Memory B cell (primary cell): ENCODE measurements around the gene RNF141.

Experiments used
- ATAC-seq: fragments of 150-1000 bp; cut with Tn5 transposase; 2 replicates; pipeline ENCODE4 v1.10.0; 2021; ENCODE audit warnings: low read depth, mild to moderate bottlenecking, moderate library complexity
- DNase-seq, 2 donors: peaks; one replicate each; pipeline ENCODE4 v3.0.0; 2022; ENCODE audit warnings: low spot score in 2 of 2
- H3K27ac Mint-ChIP-seq: one replicate; pipeline ENCODE4 v1.8.0; 2022; ENCODE audit warnings: mild to moderate bottlenecking, moderate library complexity, mixed read lengths
- H3K27me3 Mint-ChIP-seq: one replicate; pipeline ENCODE4 v1.8.0; 2022; ENCODE audit warnings: mixed read lengths
- H3K36me3 Mint-ChIP-seq: one replicate; pipeline ENCODE4 v1.8.0; 2022; ENCODE audit warnings: mild to moderate bottlenecking, mixed read lengths
- H3K4me1 Mint-ChIP-seq: one replicate; pipeline ENCODE4 v1.8.0; 2022; ENCODE audit warnings: mixed read lengths
- H3K4me3 Mint-ChIP-seq: one replicate; pipeline ENCODE4 v1.8.0; 2022; ENCODE audit warnings: mild to moderate bottlenecking, moderate library complexity, mixed read lengths
- H3K9me3 Mint-ChIP-seq: one replicate; pipeline ENCODE4 v1.8.0; 2022; ENCODE audit warnings: mixed read lengths

The RNF141 gene

GRCh38 chr11:10524471-10524870 lies 16.5 kb downstream of the RNF141 start:
- Mint-ChIP-seq H3K9me3 (no peaks in the 10 kb centered on the region), H3K27ac (no peak overlapping the region)
- ATAC-seq, result no peak

GRCh38 chr11:10522921-10523320 lies 18.1 kb downstream of the RNF141 start:
- no peaks in the 10 kb centered on the region for H3K9me3 Mint-ChIP-seq
- H3K4me3 Mint-ChIP-seq, result no peak overlapping the region
- ATAC-seq (no peak), DNase-seq (no peak)
- H3K4me1 Mint-ChIP-seq, result peaks cover 22% of the 10 kb centered on the region
- peaks cover 42% of the 10 kb centered on the region for H3K36me3 Mint-ChIP-seq
- no peak overlapping the region for H3K27ac Mint-ChIP-seq
- H3K27me3 Mint-ChIP-seq, result no peaks in the 10 kb centered on the region

More at GRCh38 chr11:10524471-10524870, 16.5 kb downstream of the RNF141 start:
- no peak for DNase-seq
- Mint-ChIP-seq H3K36me3 (peaks cover 44% of the 10 kb centered on the region), H3K4me1 (peaks cover 24% of the 10 kb centered on the region), H3K4me3 (no peak overlapping the region), H3K27me3 (no peaks in the 10 kb centered on the region)

- H3K27me3 Mint-ChIP-seq, result no peaks in the 10 kb centered on the region
- H3K4me1 Mint-ChIP-seq, result peaks cover 20% of the 10 kb centered on the region
- H3K27ac Mint-ChIP-seq, result peak overlapping the region; percentile 6
- peaks cover 41% of the 10 kb centered on the region for H3K36me3 Mint-ChIP-seq
- H3K9me3 Mint-ChIP-seq, result no peaks in the 10 kb centered on the region
- DNase-seq (no peak), ATAC-seq (no peak)
- H3K4me3 Mint-ChIP-seq, result no peak overlapping the region
These were observed 18.7 kb downstream of the RNF141 start for GRCh38 chr11:10522276-10522675.

GRCh38 chr11:10520562-10520961 lies 20.4 kb downstream of the RNF141 start:
- H3K4me1 Mint-ChIP-seq, result peaks cover 17% of the 10 kb centered on the region
- H3K4me3 Mint-ChIP-seq, result no peak overlapping the region
- H3K27ac Mint-ChIP-seq, result peak overlapping the region; percentile 41
- H3K27me3 Mint-ChIP-seq, result no peaks in the 10 kb centered on the region
- DNase-seq, result no peak
- no peaks in the 10 kb centered on the region for H3K9me3 Mint-ChIP-seq
- ATAC-seq, result no peak
- peaks cover 38% of the 10 kb centered on the region for H3K36me3 Mint-ChIP-seq

GRCh38 chr11:10519630-10520029 lies 21.4 kb downstream of the RNF141 start:
- H3K4me3 Mint-ChIP-seq, result no peak overlapping the region
- no peak for ATAC-seq
- peaks cover 41% of the 10 kb centered on the region for H3K36me3 Mint-ChIP-seq
- H3K27ac Mint-ChIP-seq, result peak overlapping the region; percentile 75
- H3K27me3 Mint-ChIP-seq, result no peaks in the 10 kb centered on the region
- DNase-seq, result no peak
- no peaks in the 10 kb centered on the region for H3K9me3 Mint-ChIP-seq
- peaks cover 20% of the 10 kb centered on the region for H3K4me1 Mint-ChIP-seq

- H3K9me3 Mint-ChIP-seq, result no peaks in the 10 kb centered on the region
These were observed 22.1 kb downstream of the RNF141 start for GRCh38 chr11:10518891-10519290.

GRCh38 chr11:10518123-10518522 lies 22.9 kb downstream of the RNF141 start:
- H3K27ac Mint-ChIP-seq, result no peak overlapping the region
- H3K4me3 Mint-ChIP-seq, result no peak overlapping the region
- DNase-seq (no peak), ATAC-seq (no peak)
- H3K27me3 Mint-ChIP-seq, result no peaks in the 10 kb centered on the region
- H3K9me3 Mint-ChIP-seq, result no peaks in the 10 kb centered on the region
- H3K4me1 Mint-ChIP-seq, result peaks cover 24% of the 10 kb centered on the region
- H3K36me3 Mint-ChIP-seq, result peaks cover 39% of the 10 kb centered on the region

More at GRCh38 chr11:10518891-10519290, 22.1 kb downstream of the RNF141 start:
- no peak for DNase-seq
- H3K27ac Mint-ChIP-seq, result peak overlapping the region; percentile 75
- H3K27me3 Mint-ChIP-seq, result no peaks in the 10 kb centered on the region
- H3K36me3 Mint-ChIP-seq, result peaks cover 41% of the 10 kb centered on the region
- H3K4me1 Mint-ChIP-seq, result peaks cover 24% of the 10 kb centered on the region
- ATAC-seq, result no peak
- no peak overlapping the region for H3K4me3 Mint-ChIP-seq

- Mint-ChIP-seq H3K27ac (peak overlapping the region; percentile 62), H3K4me3 (no peak overlapping the region), H3K4me1 (peaks cover 17% of the 10 kb centered on the region), H3K9me3 (no peaks in the 10 kb centered on the region), H3K27me3 (no peaks in the 10 kb centered on the region), H3K36me3 (peaks cover 31% of the 10 kb centered on the region)
- DNase-seq (no peak), ATAC-seq (no peak)
These were observed 25.6 kb downstream of the RNF141 start for GRCh38 chr11:10515418-10515817.

DNA sequence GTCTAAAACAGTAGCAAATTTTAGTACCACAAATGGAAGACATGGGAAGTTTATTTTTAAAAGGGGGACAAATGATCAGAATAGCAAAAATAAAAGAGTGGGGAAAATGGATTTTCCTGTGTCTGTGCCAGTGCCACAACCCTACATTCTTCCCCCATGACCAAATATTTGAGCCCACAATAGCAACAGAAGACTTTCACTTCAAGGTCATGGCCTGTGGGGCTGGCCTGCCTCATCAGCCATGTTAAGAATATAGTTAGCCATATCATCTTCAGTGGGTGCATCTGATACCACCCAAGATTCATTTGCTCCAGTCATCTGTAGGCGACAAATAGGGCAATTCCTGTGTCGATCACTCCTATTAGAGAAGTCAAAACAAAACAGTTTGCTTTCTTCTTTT lies 26.3 kb downstream of the RNF141 start:
- Mint-ChIP-seq H3K9me3 (no peaks in the 10 kb centered on the region), H3K36me3 (peaks cover 30% of the 10 kb centered on the region), H3K27me3 (no peaks in the 10 kb centered on the region), H3K27ac (peak overlapping the region; percentile 62), H3K4me1 (peaks cover 17% of the 10 kb centered on the region), H3K4me3 (no peak overlapping the region)
- DNase-seq (no peak), ATAC-seq (no peak)

DNA sequence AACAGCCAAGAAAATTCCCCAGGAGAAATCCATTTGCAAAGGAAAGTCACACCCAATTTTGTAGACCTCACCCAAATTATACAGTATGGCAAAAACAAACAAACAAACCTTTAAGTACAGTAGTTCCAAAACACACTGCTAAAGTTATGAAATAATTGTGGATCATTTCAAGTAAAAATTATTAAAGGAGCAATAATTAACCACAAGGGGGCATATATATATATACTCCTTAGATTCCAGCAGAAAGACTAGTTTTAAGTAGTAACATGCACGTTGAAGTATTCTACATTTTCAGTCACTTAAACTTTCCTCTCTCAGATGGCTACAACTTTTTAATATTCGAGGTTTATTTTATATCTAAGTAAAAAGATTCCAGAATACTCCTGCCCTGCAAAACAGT lies 26.8 kb downstream of the RNF141 start:
- Mint-ChIP-seq H3K27me3 (no peaks in the 10 kb centered on the region), H3K9me3 (no peaks in the 10 kb centered on the region), H3K4me1 (peaks cover 14% of the 10 kb centered on the region), H3K27ac (peak overlapping the region; percentile 32), H3K36me3 (peaks cover 25% of the 10 kb centered on the region), H3K4me3 (no peak overlapping the region)
- ATAC-seq (no peak), DNase-seq (no peak)

DNA sequence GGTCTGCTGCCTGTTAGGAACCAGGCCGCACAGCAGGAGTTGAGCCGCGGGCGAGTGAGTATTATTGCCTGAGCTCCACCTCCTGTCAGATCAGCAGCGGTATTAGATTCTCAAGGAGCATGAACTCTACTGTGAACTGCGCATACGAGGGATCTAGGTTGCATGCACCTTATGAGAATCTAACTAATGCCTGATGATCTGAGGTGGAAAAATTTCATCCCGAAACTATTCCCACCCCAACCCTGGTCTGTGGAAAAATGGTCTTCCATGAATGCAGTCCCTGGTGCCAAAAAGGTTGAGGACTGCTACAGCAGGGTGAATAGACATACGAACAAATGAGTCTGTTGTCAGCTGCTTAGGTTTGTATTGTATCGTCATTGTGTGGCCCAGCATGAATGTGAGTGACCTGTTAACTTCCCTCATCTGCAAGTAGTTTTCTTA lies 29.8 kb downstream of the RNF141 start:
- H3K4me3 Mint-ChIP-seq, result no peak overlapping the region
- H3K27me3 Mint-ChIP-seq, result no peaks in the 10 kb centered on the region
- H3K36me3 Mint-ChIP-seq, result peaks cover 14% of the 10 kb centered on the region
- ATAC-seq, result no peak
- no peak overlapping the region for H3K27ac Mint-ChIP-seq
- no peak for DNase-seq
- H3K9me3 Mint-ChIP-seq, result no peaks in the 10 kb centered on the region
- peaks cover 8% of the 10 kb centered on the region for H3K4me1 Mint-ChIP-seq

DNA sequence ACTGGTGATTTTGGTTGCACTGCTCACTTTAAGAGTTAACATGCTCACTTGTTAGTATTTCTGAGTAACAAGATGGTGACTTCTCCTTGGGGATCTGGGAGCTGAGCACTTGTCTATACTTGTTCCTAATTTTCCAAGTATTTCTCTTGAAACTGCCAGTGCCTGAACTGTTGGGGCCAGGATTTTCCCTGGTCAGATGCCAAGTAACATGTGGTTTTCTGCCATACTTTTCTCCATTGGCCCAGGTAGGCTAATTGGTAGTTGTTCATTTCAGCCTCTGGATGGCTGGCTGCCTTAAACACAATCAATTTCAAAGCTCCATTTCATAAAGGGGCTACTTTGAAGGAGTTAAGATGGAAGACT lies 35.0 kb downstream of the RNF141 start:
- no peak for ATAC-seq
- Mint-ChIP-seq H3K27ac (peak overlapping the region; percentile 31), H3K4me3 (no peak overlapping the region), H3K36me3 (peaks cover 26% of the 10 kb centered on the region), H3K4me1 (peaks cover 16% of the 10 kb centered on the region), H3K9me3 (peaks cover 2% of the 10 kb centered on the region), H3K27me3 (no peaks in the 10 kb centered on the region)
- DNase-seq, result no peak

DNA sequence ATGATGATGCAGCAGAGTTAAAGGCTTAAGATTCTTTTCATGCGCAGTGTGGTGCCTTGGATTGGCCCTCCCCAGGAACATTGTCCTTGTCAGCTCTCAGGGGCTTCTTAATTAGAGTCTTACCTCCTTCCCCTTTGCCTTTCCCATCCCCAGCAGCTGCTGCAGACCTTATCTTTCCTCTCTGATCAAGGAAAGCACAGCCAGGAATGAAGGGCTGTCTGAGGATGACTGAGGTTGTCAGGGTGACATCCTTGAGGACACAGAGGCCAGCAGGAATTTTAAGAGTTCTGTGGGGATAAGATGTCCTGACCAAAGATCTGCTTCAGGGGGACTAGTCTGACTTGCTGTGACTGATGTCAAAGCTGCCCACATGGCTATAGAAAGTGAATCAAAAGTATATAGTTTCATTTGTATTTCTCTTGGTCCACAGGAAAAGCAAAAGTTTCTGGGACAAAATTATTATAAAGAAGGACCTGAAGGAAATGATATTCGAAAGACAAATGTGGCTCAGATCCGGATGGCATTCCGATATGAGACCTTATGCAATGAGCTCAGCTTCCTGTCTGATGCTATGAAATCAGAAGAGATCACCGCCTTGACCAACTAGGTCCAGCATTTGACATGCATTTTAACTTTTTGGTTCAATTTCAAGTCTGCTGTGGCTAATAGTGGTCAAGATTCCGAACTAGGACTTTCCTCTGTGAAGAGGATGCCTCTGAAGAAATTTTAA lies 35.5 kb downstream of the RNF141 start:
- H3K4me1 Mint-ChIP-seq, result peaks cover 16% of the 10 kb centered on the region
- DNase-seq (no peak), ATAC-seq (no peak)
- no peaks in the 10 kb centered on the region for H3K27me3 Mint-ChIP-seq
- H3K4me3 Mint-ChIP-seq, result no peak overlapping the region
- H3K27ac Mint-ChIP-seq, result peak overlapping the region; percentile 50
- peaks cover 27% of the 10 kb centered on the region for H3K36me3 Mint-ChIP-seq
- H3K9me3 Mint-ChIP-seq, result peaks cover 2% of the 10 kb centered on the region

GRCh38 chr11:10504490-10504889 lies 36.5 kb downstream of the RNF141 start:
- H3K4me1 Mint-ChIP-seq, result peaks cover 16% of the 10 kb centered on the region
- no peak for ATAC-seq
- peak overlapping the region; percentile 94 for H3K27ac Mint-ChIP-seq
- peaks cover 2% of the 10 kb centered on the region for H3K9me3 Mint-ChIP-seq
- no peak overlapping the region for H3K4me3 Mint-ChIP-seq
- DNase-seq, result no peak
- H3K36me3 Mint-ChIP-seq, result peaks cover 31% of the 10 kb centered on the region
- H3K27me3 Mint-ChIP-seq, result no peaks in the 10 kb centered on the region
